ENCODE results near the gene PRPH. TPM values are rescaled to one million over a fixed set of nuclear protein-coding genes. Genes with fewer than 3 reads are reported as not detected.
"Not testable (repeated sequence)": the region's sequence is repeated elsewhere in the genome, so short reads cannot be mapped to it uniquely, and the experiment has no call there.

Gene PRPH
- total RNA-seq, 1 donor from 2014 or later = not detected

GRCh38 chr12:49276304-49277290, 18.4 kb upstream of the PRPH start:
- no peak for DNase-seq (ENCODE audit: low read depth in 2 of 2)

GRCh38 chr12:49277466-49277865, 17.5 kb upstream of the PRPH start:
- no peak for DNase-seq (ENCODE audit: low read depth in 2 of 2)

DNA sequence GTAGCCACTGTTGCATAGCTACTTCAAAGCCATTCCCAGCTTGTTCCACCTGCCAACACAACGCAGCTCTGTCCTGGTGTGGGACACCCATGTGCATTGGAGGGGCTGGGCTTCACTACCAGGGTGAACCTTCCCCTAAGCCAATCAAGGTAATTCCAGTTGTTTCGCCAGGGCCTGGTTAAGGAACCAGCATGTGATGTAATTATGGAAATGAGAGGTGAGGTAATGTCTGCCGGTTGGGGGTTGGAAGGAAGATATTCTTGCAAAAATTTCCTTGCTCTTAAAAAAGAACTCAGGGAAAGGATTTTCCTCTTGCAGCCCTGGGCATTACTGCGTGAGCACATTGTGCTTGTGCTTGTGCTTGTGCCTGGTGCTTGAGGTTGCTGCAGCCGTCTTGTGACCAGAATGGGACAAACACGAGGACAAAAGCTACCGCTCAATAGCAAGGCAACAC, 15.2 kb upstream of the PRPH start:
- no peak for DNase-seq (ENCODE audit: low read depth in 2 of 2)

GRCh38 chr12:49280545-49280944, 14.4 kb upstream of the PRPH start:
- DNase-seq (ENCODE audit: low read depth in 2 of 2) = not testable (repeated sequence)

DNA sequence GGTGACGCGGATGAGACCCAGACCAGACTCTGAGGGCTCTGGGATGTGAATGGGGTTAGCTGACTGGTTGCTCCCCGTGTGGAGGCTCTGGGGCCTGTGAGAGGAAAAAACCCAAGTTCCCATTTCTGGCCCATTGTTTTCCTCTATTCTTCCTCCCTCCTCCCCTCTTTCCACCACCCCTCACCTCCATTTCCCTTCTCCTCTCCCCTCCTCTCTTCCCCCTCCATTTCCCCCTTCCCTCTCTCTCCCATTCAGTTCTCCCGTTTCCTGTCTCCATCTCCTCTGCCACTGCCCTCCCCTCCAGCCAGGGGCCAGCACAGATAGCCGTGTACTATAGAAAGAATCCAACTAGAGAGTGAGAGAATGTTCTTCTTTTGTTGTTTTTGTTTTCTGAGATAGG, 12.6 kb upstream of the PRPH start:
- DNase-seq (ENCODE audit: low read depth in 2 of 2) = no peak

GRCh38 chr12:49282740-49283375, 12.1 kb upstream of the PRPH start:
- not testable (repeated sequence) for DNase-seq (ENCODE audit: low read depth in 2 of 2)

- no peak for DNase-seq (ENCODE audit: low read depth in 2 of 2)
Observed at GRCh38 chr12:49283541-49284429, 11.2 kb upstream of the PRPH start.

DNA sequence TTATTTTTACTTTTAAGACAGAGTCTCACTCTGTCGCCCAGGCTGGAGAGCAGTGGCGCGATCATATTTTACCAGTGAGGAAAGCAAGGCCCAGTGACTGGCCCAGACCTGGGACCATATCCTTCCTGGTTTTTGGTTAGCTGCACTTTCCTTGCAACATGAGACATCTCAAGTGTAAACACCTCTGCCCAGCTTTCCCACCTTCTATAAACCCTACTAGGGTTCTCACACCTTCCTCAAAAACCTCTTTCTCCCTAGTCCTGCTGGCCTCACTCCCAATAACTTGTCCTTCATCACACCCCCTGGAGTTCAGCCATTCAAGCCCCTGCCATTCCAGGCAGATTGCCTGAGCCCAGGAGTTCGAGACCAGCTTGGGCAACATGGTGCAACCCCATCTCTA, 10.3 kb upstream of the PRPH start:
- DNase-seq (ENCODE audit: low read depth in 2 of 2) = no peak

DNA sequence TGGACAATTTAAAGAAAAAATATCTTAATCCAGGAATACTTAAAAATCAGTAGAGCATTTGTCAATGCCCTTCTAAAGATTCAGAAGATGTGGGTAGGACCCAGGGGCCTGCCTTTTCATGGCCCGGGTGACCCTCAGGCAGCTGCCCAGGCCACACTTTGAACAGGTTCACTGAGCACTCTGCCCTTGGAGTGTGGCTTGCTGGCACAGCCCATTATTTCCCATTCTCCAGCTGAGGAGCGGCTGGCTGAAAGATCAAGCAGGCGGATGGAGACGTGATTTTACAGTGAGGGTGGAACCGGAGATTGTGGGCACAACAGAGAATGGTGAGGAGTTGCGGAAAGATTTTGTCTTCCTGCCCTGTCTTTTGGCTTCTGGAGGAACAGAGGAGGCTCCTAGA, 7.1 kb upstream of the PRPH start:
- DNase-seq (ENCODE audit: low read depth in 2 of 2) = no peak

DNA sequence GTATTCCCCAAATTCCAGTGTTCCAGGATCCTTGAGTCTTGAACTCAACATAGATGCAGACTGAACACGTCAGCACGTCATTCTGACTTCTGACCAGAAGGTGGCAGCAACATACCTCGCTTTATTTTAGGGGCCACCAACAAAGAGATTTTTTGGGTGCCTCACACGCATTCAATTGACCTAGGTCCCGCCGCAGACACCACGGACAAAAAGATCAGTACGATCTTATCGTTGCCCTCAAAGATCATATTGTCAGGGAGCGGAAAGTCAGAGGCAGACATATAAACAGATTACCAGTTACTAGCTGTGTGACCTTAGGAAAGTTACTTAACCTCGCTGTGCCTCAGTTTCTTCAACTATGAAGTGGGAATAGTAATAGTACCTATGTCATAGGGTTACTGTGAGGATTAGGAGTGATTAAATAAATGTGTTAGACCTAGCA, 6.5 kb upstream of the PRPH start:
- DNase-seq (ENCODE audit: low read depth in 2 of 2) = peak; percentile 65 to 72

DNA sequence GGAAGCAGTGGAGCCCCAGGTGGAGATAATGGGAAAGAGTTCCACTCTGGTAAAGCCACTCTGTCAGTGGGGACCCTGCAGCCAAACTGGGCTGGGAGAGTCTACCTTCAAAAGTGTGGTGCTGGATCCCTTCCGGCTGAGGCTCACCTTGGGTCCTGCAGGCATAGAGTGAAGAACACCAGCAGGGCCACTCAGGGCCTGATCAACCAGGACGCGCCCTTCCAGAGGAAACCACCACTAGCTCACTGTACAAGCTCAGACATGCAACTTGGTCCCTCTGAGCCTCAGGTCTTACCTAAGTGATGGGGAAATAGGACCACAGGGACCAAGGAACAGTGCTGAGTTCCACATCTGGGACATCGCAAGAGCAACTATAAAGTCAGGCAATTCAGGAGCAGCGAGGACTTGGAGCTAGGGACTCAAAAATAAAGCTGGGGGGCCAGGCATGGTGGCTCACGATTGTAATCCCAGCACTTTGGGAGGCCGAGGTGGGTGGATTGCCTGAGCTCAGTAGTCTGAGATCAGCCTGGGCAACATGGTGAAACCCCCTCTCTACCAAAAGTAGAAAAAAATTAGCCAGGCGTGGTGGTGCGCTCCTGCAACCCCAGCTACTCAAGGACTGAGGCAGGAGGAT, 5.9 kb upstream of the PRPH start:
- no peak for DNase-seq (ENCODE audit: low read depth in 2 of 2)

GRCh38 chr12:49292729-49293055, 2.3 kb upstream of the PRPH start:
- no peak for DNase-seq (ENCODE audit: low read depth in 2 of 2)

- no peak for DNase-seq (ENCODE audit: low read depth in 2 of 2)
Observed at GRCh38 chr12:49293056-49293956, 1.6 kb upstream of the PRPH start.

- no peak for DNase-seq (ENCODE audit: low read depth in 2 of 2)
Observed at GRCh38 chr12:49294086-49294803, 702 bp upstream of the PRPH start.

GRCh38 chr12:49294804-49295081, 204 bp upstream of the PRPH start:
- DNase-seq (ENCODE audit: low read depth in 2 of 2) = no peak

- peak; percentile 35 to 58 for DNase-seq (ENCODE audit: low read depth in 2 of 2)
Observed at GRCh38 chr12:49296034-49296835, 1.3 kb downstream of the PRPH start.

DNA sequence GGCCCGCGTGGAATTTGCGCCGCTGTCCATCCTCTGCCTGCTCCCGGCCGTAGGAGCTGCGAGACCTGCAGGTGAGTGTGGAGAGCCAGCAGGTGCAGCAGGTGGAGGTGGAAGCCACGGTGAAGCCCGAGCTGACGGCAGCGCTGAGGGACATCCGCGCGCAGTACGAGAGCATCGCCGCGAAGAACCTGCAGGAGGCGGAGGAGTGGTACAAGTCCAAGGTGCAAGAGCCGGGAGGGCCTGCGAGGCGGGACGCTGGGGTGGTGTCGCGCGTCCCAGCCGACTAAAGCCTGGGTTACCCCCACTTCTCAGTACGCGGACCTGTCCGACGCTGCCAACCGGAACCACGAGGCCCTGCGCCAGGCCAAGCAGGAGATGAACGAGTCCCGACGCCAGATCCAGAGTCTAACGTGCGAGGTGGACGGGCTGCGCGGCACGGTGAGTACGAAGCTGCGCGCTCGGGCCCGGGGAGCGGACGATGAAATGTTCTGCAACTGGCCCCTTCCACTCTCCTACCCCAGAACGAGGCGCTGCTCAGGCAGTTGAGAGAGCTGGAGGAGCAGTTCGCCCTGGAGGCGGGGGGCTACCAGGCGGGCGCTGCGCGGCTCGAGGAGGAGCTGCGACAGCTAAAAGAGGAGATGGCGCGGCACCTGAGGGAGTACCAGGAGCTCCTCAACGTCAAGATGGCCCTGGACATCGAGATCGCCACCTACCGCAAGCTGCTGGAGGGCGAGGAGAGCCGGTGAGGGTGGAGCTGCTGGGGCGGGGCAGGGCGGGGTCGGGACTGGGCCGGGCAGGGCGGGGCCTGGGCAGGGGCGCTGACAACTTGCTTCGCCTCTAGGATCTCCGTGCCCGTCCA, 2.1 kb downstream of the PRPH start:
- DNase-seq (ENCODE audit: low read depth in 2 of 2) = no peak

DNA sequence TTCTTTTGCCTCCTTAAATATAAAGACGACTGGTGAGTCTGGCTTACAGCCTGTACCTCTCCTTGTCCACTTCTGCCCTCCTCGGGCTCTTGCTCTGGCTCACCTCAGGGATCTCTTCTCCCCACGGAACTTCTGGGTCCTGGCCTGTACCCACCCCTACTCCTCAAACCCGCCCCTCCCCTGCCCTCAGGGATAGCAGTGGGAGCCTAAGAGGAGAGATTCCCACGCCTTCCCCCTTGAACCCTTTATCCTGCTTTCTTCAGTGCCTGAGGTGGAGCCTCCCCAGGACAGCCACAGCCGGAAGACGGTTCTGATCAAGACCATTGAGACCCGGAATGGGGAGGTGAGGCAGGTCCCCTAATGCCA, 2.7 kb downstream of the PRPH start:
- DNase-seq (ENCODE audit: low read depth in 2 of 2) = no peak

Measured in lung microvascular endothelial cell (primary cell).